Stimulated activated CD4-positive, alpha-beta T cell treated with anti-CD3 and anti-CD28 coated beads, Interleukin-15, amount 100 ng/mL, for 48 hours (primary cell): ENCODE measurements around the gene PRKAG1.

Source experiments
- DNase-seq, 2 donors: peaks; one replicate each; pipeline ENCODE4 v3.0.0-alpha.2; 2020; ENCODE audit warnings: low read depth in 2 of 2

PRKAG1 gene

DNA sequence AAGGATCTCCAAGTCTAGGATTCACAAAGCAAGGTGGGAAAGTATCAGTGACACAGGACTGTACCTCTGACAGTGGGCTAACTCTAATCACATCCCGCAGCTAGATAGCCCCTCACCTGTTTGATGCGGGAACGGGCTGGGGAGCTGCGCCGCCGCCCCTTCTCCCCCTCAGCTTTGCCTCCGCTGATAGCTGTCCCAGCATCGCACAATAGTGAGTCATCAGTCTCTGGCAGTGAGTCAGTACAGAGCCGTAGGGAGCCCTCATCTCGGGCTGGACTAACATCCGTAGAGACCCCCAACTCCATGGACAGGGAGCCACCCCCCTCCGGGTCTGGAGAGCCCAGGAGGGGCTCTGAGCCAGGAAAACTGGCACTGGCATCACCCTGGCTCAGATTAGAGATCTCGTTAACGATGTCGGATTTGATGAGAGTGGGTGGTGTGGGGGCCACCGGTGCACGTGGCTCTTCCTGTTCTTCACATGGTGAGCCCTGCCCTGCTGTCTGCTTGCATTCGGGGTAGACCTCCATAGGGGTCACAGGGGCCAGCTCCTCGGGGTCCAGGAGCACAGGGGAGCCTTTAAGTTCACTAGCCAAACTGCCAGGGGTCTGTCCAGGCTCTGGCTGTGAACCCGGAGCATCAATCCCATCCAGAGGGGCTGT, 31.1 kb upstream of the PRKAG1 start:
- no peak for DNase-seq

DNA sequence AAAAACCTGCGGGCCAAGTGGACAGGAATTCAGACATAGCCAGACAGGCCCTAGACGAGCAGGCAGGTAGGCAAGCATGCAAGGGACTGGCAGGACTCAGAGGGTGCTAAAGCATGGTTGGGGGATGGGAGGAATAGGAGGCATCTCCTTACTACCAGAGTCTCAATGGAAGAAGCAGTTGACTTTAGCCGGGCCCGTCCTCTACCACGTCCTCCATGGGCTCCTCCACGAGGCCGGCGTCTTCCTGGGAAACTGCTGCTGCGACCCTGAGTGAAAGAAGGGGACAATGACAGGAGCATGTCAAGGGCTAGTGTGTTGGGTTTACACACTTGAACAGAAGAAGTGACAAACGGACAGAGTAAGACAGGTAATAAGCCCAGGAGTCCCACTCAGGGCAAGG, 30.4 kb upstream of the PRKAG1 start:
- no peak for DNase-seq

DNA sequence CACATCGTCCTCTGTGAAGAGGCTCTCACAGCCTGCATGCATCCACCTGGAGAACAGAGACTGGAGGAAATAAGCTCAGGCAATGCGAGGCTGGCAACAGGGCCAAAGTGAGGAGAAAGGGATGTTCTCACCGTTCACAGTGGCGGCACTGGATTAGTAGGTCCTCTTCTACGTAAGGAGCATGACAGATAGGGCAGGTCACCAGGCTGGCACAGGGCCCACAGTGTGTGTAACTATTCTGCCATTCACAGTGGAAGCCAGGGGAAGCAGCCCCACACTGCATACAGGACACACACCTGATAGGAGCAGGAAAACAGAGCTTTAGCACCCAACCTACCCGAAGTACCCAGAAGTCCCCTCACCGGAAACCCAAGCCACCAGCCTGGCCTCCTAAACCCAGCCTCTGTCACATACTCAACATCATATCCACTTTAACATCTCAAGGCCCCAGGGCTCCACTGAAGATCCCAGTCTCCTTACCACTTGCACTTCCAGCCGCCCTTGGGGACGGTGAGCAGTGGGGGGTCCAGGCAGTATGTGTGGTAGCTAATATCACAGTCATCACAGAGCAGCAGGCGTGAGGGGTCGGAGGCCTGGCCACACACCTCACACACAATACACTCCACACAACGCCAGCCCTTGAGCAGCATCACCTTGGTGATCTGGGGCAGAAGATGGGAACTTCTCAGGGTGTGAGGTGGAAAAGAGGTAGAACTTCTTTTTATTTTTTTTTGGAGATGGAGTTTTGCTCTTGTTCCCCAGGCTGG, 27.7 kb upstream of the PRKAG1 start:
- no peak for DNase-seq

DNA sequence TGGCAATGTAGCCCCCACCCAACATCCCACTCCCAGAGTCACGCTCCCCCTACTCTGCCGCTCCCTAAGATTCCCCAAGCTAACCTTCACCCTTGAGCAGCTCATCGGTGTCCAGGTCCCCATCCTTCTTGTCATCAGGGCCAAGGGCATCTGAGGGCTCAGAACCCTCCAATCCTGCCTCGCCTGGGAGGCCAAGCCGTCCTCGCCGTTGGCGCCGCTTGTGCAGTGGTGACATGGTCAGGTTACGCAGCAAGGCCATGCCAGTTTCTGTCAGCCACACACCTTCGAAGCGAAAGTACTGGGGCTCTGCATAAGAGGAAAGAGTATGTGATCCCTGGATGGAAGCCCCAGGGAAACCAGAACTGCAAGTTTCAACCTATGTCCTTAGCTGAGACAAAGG, 26.1 kb upstream of the PRKAG1 start:
- no peak for DNase-seq

DNA sequence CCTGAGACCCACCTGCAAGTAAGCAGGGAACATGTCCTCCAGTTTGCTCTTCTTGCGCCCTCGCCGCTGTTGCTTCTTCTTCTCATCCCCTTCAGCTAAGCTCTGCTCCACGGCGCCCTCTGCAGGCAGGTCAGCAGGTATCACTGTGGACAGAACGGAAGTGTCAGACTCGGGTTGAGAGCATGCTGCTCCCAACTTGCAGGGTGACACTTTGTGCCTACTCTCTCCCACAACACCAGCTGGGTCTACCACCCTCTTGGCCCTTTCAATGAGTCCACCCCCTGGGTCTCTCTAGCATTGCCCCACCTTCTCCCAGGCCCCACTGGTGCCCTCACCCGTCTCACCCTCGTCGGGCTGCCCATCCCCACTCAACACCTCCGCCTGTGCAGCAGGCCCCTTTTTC, 25.3 kb upstream of the PRKAG1 start:
- peak; percentile 60 to 70 for DNase-seq

DNA sequence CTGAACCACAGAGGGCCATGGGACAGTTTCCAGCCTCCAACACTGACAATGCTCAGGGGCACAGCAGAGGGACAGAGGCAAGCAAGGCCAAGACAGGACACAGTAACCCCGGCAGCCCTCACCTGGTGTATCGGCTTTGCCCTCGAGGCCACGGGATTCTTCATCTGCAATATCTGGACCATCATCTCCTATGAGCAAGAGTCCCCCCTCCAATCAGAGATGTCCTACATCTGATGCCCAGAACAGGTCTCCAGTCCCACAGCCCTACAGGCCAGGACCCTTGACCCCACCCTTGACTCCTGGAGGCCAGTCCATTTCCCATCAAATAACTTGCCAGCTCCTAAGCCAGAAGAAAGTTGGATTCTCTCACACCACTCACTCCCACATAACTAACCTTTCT, 24.7 kb upstream of the PRKAG1 start:
- no peak for DNase-seq

DNA sequence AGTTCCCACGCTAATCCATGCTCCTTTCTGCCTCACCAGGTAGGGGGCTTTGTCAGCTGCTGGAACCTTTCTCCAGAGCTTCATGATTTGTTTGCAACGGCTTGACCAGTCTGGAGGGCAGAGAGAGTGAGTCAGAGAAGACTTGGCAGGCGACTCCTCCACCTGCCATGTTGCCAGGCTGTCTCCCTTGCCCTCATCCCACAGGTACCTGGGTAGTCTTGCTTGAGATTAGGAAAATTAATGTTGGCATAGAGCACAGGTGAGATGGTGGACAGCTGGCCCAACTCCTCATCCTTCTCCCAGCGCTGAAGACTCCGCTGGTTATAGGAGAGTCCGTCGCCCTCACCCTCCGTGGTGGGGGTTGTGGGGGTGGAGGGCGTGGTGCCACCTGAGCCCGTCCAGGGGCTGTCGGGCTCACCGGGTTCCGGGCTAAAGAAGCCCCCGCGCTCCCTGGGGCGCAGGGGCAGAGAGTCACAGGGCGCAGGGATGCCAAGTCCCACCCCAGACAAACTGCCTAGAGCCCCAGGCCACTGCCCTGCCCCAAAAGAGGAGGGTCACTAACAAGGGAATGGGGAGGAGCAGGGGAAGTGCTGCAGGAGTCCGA, 23.4 kb upstream of the PRKAG1 start:
- no peak for DNase-seq

DNA sequence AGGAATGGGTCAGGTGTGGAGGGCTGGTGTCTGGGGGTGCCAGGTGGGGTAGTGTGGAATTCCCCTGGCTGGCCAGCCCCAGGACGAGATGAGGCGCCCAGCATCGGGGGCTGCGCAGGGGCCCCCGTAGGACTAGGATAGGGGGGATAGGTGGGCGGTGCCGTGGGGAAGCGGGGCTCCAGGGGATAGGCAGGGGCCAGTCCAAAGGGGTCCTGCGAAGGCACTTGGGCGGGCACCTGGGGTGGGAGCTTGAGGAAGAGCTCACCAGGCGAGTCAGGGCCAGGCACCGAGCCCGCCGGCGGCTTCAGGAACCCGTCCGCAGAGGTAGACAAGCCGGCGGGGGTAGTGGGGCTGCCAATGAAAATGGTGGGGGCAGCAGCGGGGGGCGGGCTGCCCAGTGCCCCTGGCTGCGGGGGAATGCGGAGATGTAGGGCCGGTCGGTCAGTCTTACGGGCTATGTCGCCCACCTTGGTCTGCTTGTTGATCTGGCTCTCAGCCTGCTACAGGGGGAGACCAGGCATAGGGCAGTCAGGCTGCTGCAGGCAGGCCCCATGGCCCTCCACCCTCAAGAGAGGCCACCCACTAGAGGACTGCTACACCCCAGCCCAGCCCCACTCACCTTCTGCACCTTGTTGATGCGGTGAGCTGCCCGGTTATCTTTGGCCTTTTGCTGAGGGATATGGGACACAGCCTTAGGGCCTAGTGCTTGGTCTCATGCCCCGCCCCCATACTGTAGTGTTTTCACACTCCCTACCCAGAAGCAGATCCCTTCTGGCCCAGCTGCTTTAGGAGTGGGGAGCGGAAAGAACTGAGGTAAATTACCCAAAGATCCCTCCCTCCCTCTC, 22.7 kb upstream of the PRKAG1 start:
- DNase-seq: no peak

DNA sequence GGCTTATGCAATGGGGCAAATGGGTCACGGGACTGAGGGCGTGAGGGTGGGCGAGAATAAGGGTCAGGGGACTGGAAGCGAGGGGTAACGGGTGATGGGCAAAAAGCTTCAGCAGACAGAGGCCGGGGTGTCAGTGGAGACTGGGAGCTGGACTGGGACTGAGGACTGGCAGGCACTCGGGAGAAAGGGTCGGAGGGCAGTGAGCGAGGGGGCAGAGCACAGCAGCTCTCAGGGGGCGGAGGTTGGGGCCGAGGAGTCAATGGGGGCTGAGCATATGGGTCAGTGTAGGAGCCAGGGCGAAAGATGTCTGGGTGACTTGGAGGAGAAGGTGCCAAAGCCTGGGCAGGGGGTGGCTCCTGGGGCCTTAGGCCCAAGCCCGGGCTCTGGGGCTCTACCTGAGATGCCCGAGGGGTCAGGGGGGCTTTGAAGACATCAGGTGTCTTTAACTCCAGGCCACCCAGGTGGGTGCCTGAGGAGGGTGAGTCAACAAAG, 21.8 kb upstream of the PRKAG1 start:
- DNase-seq: no peak

DNA sequence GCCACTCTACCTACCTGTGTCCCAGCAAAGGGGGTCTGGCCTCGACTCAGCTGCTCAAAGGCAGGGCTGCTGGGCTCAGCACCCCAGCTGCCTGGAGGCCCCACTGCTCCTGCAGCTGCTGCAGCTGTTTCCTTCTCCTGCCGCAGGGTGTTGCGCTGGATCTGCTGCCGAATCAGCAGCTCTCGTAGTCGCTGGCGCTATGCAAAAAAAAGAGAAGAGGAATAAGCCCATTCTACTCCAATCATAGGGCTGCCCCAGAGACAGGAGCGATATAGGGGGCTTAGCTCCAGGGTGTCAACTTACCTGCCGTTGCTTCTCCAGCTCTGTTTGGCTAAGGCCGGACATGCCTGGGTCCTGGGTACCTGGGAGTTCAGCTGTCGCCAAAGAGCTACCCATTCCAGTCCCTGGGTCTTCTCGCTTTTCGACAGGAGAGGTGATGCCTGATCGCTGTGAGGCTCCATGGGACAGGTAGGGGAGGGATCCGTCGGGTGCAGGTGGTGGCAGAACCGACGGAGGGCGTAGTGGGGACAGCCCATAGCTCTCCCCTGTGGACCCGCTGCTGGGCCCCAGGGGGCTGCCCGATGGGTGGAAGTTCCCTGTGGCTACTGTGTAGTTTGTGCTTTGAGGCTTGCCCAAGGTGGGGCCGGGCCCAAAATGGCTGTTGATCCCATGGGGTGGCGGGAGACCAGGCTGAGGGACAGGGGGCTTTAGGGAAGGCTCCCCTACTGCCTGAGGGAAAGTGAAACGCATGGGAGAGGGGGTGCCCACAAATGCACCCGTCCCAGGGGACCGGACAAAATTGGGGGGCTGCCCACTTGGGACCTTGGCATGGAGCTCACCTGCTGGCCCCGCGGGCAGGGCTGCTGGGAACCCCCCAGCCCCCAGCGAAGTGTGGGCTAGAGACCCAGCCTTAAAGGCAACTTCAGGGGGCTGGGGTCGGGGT, 21.1 kb upstream of the PRKAG1 start:
- DNase-seq: no peak

DNA sequence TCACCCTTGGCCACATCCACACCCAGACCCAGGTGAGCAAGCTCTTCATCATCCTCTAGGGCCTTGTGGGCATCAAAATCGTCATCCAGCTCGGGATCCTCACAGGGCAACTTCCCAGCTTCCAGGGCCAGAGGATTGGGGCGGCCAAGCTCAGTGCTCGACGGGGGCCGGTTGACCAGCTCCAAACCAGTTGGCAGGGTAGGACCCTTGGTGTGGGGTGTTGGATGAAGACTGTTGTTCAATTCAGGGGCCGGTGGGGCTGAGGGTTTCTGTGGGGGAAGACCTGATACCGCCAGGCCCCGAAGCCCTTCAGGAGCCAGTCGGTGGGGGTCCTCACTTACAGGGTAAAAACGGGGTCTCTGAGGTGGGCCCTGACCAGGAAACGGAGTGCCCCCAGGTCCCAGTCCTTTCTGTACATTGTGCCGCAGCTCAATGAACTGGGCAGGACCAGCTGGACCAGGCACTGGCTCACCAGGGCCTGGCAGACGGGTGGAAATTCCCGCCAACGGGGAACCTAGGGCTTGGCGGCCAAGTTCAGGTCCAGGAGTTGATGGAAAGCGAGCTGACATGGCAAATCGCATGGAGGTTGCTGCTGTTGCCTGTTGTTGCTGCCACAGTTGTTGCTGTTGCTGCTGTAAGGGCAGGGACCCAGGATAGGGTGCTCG, 19.8 kb upstream of the PRKAG1 start:
- no peak for DNase-seq

DNA sequence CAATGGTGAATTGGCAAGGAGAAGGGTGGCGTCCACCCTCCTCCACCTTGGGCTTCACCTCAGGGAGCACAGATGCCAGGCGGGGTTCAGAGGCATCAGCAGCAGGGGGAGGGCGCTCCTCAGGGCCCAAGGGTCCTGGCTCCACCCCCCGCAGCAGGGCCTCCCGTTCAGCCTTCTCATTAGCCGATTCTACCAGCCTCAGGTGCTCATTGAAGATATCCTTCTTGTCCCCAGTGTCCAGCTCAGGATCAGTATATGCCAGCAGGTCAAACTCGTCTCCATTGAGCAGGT, 19.3 kb upstream of the PRKAG1 start:
- no peak for DNase-seq

DNA sequence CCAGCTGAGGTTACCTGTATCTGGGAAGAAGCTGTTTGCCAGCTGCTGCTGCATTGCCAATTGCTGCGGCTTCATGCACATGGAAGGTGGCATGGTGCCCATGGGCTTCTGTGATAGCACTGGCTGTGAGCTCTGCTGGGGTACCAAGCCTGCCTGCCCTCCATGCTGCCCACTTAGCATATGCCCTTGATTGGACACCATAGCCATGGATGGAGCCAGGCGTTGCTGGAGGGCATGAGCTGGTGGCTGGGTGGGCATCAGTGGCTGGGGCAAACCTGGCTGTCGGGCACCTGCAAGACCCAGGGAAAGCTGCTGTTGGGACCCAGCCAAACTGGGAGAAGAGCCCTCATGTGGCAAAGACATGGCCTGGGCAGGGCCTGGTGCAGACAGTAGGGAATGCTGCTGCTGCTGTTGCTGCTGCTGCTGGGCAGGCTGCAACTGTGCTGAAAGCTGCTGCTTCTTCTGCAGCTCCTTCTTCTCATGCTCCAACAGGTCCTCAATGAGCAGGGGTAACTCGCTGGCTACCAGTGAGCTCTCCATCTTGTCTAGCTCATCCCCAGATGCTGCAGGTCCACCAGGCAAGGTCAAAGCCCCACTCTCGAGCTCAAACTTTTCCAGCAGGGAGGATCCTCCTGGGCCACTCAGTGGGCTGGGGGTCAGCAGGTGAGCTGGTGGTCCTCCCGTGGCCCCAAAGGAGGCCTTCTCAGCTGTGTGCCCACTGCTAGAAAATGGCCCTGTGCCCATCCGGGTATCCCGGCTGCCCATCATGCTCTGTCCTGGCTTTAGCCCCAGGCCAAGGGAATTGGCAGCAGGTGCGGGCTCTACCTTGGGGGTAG, 18.8 kb upstream of the PRKAG1 start:
- DNase-seq: no peak

DNA sequence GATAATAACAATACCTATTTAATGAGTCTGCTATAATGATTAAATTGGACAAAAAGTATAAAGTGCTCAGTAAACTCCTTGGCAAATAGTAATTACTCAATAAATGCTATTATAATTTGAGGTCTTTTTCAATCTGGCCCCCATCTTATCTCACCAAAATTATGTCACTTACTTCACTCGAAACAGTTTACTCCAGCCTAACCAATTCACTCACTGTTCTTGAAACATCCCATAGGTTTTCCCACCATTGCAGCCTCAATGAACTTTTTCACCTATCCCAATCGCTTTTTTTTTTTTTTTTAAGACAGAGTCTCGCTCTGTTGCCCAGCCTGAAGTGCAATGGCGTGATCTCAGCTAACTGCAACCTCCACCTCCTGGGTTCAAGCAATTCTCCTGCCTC, 17.5 kb upstream of the PRKAG1 start:
- no peak for DNase-seq

DNA sequence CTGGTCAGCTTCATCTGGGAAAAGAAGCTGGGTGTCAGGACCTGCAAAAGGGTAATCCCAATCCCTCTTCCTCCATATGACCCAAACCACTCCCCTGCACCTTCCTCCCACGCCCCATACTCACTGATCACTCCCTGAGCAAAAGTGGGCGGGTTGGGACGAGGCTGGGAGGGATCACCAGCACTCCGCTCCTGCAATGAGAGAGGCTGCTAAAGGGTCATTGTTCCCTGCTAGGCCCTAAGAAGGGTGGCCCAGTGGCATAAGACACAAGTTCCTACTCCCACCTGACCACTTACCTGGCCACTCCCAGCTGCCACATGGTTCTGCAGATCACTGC, 15.7 kb upstream of the PRKAG1 start:
- no peak for DNase-seq

DNA sequence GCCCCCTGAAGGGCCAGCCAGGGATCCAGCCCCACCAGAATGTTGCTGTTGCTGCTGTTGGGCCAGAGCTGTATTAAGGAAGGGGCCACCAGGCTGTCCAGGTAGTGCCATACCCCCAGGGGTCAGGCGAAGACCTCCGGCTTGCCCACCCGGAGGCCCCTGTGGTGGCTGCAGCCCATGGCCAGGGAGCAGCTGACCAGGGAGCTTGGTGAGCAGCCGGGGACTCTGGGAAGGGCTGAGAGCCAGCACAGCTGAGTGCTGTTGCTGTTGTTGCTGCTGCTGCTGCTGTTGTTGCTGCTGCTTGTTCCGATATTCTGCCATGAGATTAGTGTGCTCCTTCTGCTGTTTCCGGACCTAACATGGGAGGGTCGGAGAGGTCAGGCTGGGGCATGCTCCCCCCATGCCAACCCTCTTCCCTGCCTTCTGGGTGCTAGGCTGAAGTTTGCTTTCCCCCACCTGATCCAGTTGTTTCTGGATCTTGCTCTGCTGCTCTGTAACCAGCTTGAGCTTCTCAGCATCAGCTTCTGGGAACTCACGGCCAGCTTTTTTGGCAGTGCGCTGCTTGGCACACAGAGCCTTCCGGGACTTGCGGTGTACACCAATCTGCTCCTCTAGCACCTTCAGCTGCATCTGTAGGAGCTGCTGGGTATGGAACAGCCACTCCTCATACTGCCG, 15.2 kb upstream of the PRKAG1 start:
- DNase-seq: no peak

DNA sequence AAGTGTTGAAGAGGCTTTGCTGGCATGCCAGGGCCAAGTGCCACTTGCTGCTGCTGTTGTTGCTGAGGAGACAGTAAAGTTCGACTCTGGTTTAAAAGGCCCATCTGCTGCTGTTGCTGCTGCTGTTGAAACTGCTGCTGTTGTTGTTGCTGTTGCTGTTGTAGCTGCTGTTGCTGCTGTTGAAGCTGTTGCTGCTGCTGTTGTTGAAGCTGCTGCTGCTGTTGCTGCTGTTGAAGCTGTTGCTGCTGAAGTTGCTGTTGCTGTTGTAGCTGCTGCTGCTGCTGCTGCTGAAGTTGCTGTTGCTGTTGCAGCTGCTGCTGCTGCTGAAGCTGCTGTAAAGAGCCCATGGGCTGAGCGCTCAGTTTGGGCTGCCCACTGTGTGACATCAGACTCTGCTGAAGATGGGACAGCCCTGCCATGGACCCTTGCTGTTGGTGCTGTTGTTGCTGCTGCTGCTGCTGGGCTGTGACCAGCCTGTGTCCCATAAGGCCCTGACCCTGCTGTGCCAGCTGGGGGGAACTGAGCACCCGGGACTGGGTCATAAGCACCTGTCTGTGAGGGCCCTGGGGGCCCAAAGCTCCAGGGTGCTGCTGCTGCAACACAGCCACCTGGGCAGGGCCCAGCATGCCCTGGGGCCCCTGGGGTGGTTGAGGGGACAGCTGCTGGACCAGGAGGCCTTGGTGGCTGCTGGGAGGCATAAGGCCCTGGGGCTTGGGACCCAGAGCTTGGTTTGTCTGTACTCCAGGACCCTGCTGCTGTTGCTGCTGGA, 14.3 kb upstream of the PRKAG1 start:
- no peak for DNase-seq

DNA sequence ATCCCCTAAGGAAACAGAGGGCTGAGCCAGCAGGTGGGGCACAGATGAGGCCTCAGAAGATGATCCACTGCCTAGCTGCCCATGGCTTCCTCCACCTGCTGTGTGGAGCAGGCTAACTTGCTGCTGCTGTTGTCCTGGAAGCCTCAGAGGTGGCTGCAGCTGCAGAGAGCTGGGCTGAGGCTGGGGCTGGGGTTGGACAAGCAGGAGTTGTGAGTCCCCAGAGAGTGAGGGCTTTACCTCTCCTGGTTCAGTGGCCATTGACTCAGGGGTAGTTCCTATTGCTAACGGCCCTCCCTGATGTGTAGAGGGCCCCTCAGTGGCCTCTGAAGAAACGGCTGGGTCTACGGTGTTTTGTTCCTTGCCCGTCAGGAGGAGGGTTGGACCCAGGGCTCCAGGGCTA, 13.7 kb upstream of the PRKAG1 start:
- DNase-seq: no peak
